Esophagus muscularis mucosa (tissue), 3 donors: ENCODE results near the gene CNOT10.

ENCODE experiments used
- CTCF ChIP-seq, 3 experiments: fragments of 200-600 bp in 2 of 3; fragments of 450-650 bp in 1 of 3; sonication (generic) in 2 of 3; IDR thresholded peaks; one replicate each; pipeline ENCODE4 v1.5.1; 2017 to 2019; ENCODE audit warnings: antibody characterized with exemption in 3 of 3, mild to moderate bottlenecking in 2 of 3, moderate library complexity in 1 of 3
- POLR2AphosphoS5 ChIP-seq, 2 donors: sonication (generic); formaldehyde crosslinking; IDR thresholded peaks; one replicate each; pipeline ENCODE4 v1.6.1; 2017; ENCODE audit warnings: antibody characterized with exemption in 2 of 2

- TF ChIP-seq CTCF (IDR thresholded peaks at IDR 0.05) (no peak), POLR2AphosphoS5 (IDR thresholded peaks at IDR 0.05) (no peak)
Measured at GRCh38 chr3:32675164-32675563, 9.8 kb upstream of the CNOT10 start.
